ENCODE measurements around the gene TYW1.
"Not testable (repeated sequence)": the region's sequence is repeated elsewhere in the genome, so short reads cannot be mapped to it uniquely, and the experiment has no call there.

DNA sequence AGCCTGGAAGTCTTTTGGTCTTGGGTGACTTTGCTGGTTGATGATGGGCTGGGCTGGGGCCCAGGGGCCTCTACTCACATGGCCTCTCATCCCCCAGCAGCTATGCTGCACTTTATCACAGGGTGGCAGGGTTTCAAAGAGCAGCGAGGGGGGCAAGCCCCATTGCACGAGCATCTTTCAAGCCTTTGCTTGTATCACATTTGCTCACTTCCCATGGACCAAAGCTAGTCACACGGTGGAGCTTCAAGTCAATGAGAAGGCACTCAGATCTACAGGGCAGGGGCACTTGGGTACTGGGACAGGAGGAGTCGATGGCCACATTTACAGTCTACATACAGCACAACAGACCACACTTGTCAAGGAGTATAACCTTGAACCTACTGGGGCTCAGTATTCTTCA lies 108.3 kb downstream of the TYW1 start:
- TF ChIP-seq, protein P1, sequence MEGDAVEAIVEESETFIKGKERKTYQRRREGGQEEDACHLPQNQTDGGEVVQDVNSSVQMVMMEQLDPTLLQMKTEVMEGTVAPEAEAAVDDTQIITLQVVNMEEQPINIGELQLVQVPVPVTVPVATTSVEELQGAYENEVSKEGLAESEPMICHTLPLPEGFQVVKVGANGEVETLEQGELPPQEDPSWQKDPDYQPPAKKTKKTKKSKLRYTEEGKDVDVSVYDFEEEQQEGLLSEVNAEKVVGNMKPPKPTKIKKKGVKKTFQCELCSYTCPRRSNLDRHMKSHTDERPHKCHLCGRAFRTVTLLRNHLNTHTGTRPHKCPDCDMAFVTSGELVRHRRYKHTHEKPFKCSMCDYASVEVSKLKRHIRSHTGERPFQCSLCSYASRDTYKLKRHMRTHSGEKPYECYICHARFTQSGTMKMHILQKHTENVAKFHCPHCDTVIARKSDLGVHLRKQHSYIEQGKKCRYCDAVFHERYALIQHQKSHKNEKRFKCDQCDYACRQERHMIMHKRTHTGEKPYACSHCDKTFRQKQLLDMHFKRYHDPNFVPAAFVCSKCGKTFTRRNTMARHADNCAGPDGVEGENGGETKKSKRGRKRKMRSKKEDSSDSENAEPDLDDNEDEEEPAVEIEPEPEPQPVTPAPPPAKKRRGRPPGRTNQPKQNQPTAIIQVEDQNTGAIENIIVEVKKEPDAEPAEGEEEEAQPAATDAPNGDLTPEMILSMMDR (IDR thresholded peaks at IDR 0.05) = not testable (repeated sequence)
- TF ChIP-seq POLR2A (IDR thresholded peaks at IDR 0.05) = not testable (repeated sequence)

Measured in prostate gland (tissue), 2 donors.